K562 (cell line): Measurements from ENCODE around the gene PET117. TPM values are rescaled to one million over a fixed set of nuclear protein-coding genes. Genes with fewer than 3 reads are reported as not detected.

ENCODE experiments used
- ATAC-seq: fragments of 200-7000 bp; cut with Tn5 transposase; 3 replicates; pipeline ENCODE4 v1.9.1; 2020; ENCODE audit warnings: moderate library complexity
- Bru-seq: library from RNA; stranded (reverse); fragments of 400-500 nt; gene quantifications from one replicate; lab custom pipeline; 2021; lab: Mats Ljungman, UMichigan
- BruChase-seq, 2 experiments: library from RNA; stranded (reverse); fragments of 400-500 nt; gene quantifications; one replicate each; lab custom pipeline; 2021; lab: Mats Ljungman, UMichigan
- BruUV-seq: library from RNA; stranded (reverse); fragments of 400-500 nt; replicated peaks from 2 replicates; lab custom pipeline; 2021; lab: Mats Ljungman, UMichigan
- CTCF ChIA-PET: fragments of 300-600 bp; formaldehyde crosslinking; extraction: SDS; loops from one replicate; lab custom pipeline; 2021; ENCODE audit warnings: low intra/inter-chr PET ratio; lab: Yijun Ruan, JAX
- POLR2A ChIA-PET: fragments of 300-600, 350-650 bp; sonication (Branson Sonifier 250); formaldehyde crosslinking; extraction: SDS; loops from one replicate; lab custom pipeline; 2021; ENCODE audit warnings: antibody characterized with exemption, inconsistent platforms; lab: Yijun Ruan, JAX
- DNase-seq, 4 experiments: peaks; one replicate each; pipeline versions ENCODE4 v3.0.0 to v3.0.0-alpha.2; 2011 to 2018; ENCODE audit warnings: low spot score in 3 of 4, mixed read lengths in 3 of 4; ENCODE audit errors: extremely low read depth in 1 of 4
- FAIRE-seq: peaks from 2 replicates; lab custom pipeline; 2011; peaks lifted over from hg19 to GRCh38; lab: Jason Lieb, UNC
- H2AFZ ChIP-seq: 2 replicates; pipeline ENCODE4 v1.6.0; 2011; ENCODE audit warnings: low read depth, low read length, control low read depth, inconsistent platforms
- H3K27ac ChIP-seq: fragments of 200-600 bp; 3 replicates; pipeline ENCODE4 v1.8.0; 2011; ENCODE audit warnings: low read depth, mild to moderate bottlenecking, control low read depth, inconsistent platforms, low read length, moderate library complexity, mixed read lengths; ENCODE audit errors: extremely low read depth
- H3K27me3 ChIP-seq, 2 experiments: fragments of 300-600 bp in 1 of 2; 2 replicates in 1 of 2; 3 replicates in 1 of 2; pipeline versions ENCODE4 v1.6.0 to v1.8.0; 2011; ENCODE audit warnings: inconsistent platforms in 2 of 2, low read length in 2 of 2, mild to moderate bottlenecking in 1 of 2, mixed read lengths in 1 of 2, moderate library complexity in 1 of 2; ENCODE audit not compliant: control insufficient read depth in 2 of 2, insufficient read depth in 2 of 2
- H3K36me3 ChIP-seq: fragments of 300-600 bp; 3 replicates; pipeline ENCODE4 v1.8.0; 2011; ENCODE audit warnings: mild to moderate bottlenecking, low read length, inconsistent platforms; ENCODE audit not compliant: control insufficient read depth, insufficient read depth
- H3K4me1 ChIP-seq, 2 experiments: fragments of 200-600 bp in 1 of 2; replicated peaks in 1 of 2; 2 replicates in 1 of 2; 3 replicates in 1 of 2; pipeline versions ENCODE4 v1.5.1 to v1.8.0; 2011; ENCODE audit warnings: inconsistent platforms in 2 of 2, low read length in 2 of 2, mild to moderate bottlenecking in 1 of 2, mixed read lengths in 1 of 2, moderate library complexity in 1 of 2; ENCODE audit not compliant: control insufficient read depth in 2 of 2, insufficient read depth in 2 of 2
- H3K4me2 ChIP-seq: 2 replicates; pipeline ENCODE4 v1.6.1; 2011; ENCODE audit warnings: low read length, control low read depth, inconsistent platforms, mixed read lengths; ENCODE audit not compliant: insufficient read depth
- H3K4me3 ChIP-seq: fragments of 200-600 bp; sonication (generic), shearing (Covaris generic); 2 replicates; pipeline ENCODE4 v1.5.1; 2016; ENCODE audit warnings: control low read depth, inconsistent platforms
- H3K79me2 ChIP-seq: fragments of 200-600 bp; 3 replicates; pipeline ENCODE4 v1.8.0; 2011; ENCODE audit warnings: low read length, inconsistent platforms; ENCODE audit not compliant: control insufficient read depth, insufficient read depth
- H3K9ac ChIP-seq, 2 experiments: 2 replicates each; pipeline versions ENCODE4 v1.6.0 to v1.6.1; 2011; ENCODE audit warnings: low read depth in 2 of 2, low read length in 2 of 2, control low read depth in 1 of 2, inconsistent platforms in 1 of 2, mild to moderate bottlenecking in 1 of 2, mixed read lengths in 1 of 2; ENCODE audit not compliant: insufficient read depth in 1 of 2
- H3K9me1 ChIP-seq: one replicate; pipeline ENCODE4 v1.6.0; 2011; ENCODE audit warnings: inconsistent platforms, mild to moderate bottlenecking, low read length, moderate library complexity; ENCODE audit not compliant: control insufficient read depth, insufficient read depth
- H3K9me3 ChIP-seq: replicated peaks from 2 replicates; pipeline ENCODE4 v1.5.1; 2011; ENCODE audit warnings: low read depth, low read length, inconsistent platforms; ENCODE audit not compliant: control insufficient read depth, insufficient read depth
- H4K20me1 ChIP-seq: replicated peaks from 2 replicates; pipeline ENCODE4 v1.6.1; 2011; ENCODE audit warnings: low read length, inconsistent platforms, mixed read lengths; ENCODE audit not compliant: control insufficient read depth, insufficient read depth
- DIDO1 ChIP-seq: fragments of 450-650 bp; IDR thresholded peaks from 2 replicates; pipeline ENCODE4 v1.6.1; 2016; ENCODE audit warnings: low read depth, missing biosample characterization, missing genetic modification characterization
- ETS1 ChIP-seq: conservative IDR thresholded peaks from 2 replicates; pipeline ENCODE4 v1.6.1; 2011; ENCODE audit warnings: low read depth, mild to moderate bottlenecking, low read length; ENCODE audit not compliant: control insufficient read depth
- HMG20B ChIP-seq: fragments of 250-450 bp; sonication (Bioruptor Pico); IDR thresholded peaks from 2 replicates; pipeline ENCODE4 v1.5.0; 2021; ENCODE audit warnings: mild to moderate bottlenecking
- HNRNPL ChIP-seq: fragments of 200-400 bp; formaldehyde crosslinking; IDR thresholded peaks from 2 replicates; pipeline ENCODE4 v1.6.1; 2017; ENCODE audit warnings: low read depth, mild to moderate bottlenecking, low read length
- HSF4 ChIP-seq: fragments of 250-450 bp; sonication (Bioruptor Pico); IDR thresholded peaks from 2 replicates; pipeline ENCODE4 v2.1.2; 2022; ENCODE audit warnings: mild to moderate bottlenecking, moderate library complexity, borderline replicate concordance
- IRF2 ChIP-seq: sonication (generic); formaldehyde crosslinking; IDR thresholded peaks from 2 replicates; pipeline ENCODE4 v1.8.1; 2022; ENCODE audit warnings: mild to moderate bottlenecking, missing genetic modification reagents
- KLF1 ChIP-seq: fragments of 450-650 bp; IDR thresholded peaks from 2 replicates; pipeline ENCODE4 v1.6.1; 2016; ENCODE audit warnings: missing genetic modification characterization, missing compliant biosample characterization
- POLR2AphosphoS5 ChIP-seq: IDR thresholded peaks from 2 replicates; pipeline ENCODE4 v1.6.1; 2011; ENCODE audit warnings: mild to moderate bottlenecking, low read depth, low read length, moderate library complexity; ENCODE audit not compliant: control insufficient read depth, insufficient read depth
- TEAD1 ChIP-seq, 2 experiments: fragments of 450-650 bp in 1 of 2; sonication (generic) in 1 of 2; formaldehyde crosslinking; IDR thresholded peaks; 2 replicates each; pipeline versions ENCODE4 v1.4.0 to v1.8.0; 2020 to 2022; ENCODE audit warnings: mild to moderate bottlenecking in 2 of 2, missing genetic modification reagents in 1 of 2
- WGBS: fragments of 100-300 bp; shearing (Covaris generic); methylation state at CpG from one replicate; pipeline ENCODE4 v1.1.6; 2016; ENCODE audit warnings: low coverage, mixed read lengths; ENCODE audit not compliant: insufficient coverage; ENCODE audit errors: missing lambda C conversion rate; 5-methylcytosine and 5-hydroxymethylcytosine counted together
- in situ Hi-C: fragments of 300-500 bp; cut with MboI; formaldehyde crosslinking; loops from 4 replicates; pipeline ENCODE4 v1.15.0; 2018; ENCODE audit warnings: inconsistent platforms, mixed read lengths
- intact Hi-C: fragments of 100-400 bp; cut with micrococcal nuclease; formaldehyde crosslinking; loops from 2 replicates; pipeline ENCODE4 v1.14.2; 2022
- long read RNA-seq, 3 experiments: library from polyadenylated mRNA in 2 of 3; library from RNA in 1 of 3; unstranded in 2 of 3; stranded (forward) in 1 of 3; transcript quantifications; one replicate each; pipeline ENCODE4 v2.0.0, GENCODE V29; 2019 to 2022
- polyA minus RNA-seq, 3 experiments: library from RNA; depleted of rRNA, polyadenylated mRNA; stranded (reverse); fragments of >200 nt; gene quantifications; 2 replicates each; pipeline ENCODE4 v1.2.3, GENCODE V29; 2011
- polyA plus RNA-seq, 8 experiments: library from polyadenylated mRNA; depleted of rRNA in 4 of 8; stranded (reverse) in 5 of 8; unstranded in 3 of 8; fragments of >200 nt; fragmentation: Nextera tagmentation in 2 of 8; fragmentation: Illumina TruSeq in 1 of 8; extraction: Ambion mirVana in 2 of 8; extraction: Trizol in 1 of 8; gene quantifications; 2 replicates each; pipeline versions ENCODE4 v1.2.1 to v1.2.3, GENCODE V29; 2011 to 2014; ENCODE audit warnings: inconsistent platforms in 1 of 8, missing spikeins in 1 of 8
- total RNA-seq, 7 experiments: library from RNA; depleted of rRNA in 6 of 7; stranded (reverse); fragments of >200 nt in 6 of 7; fragmentation: Illumina TruSeq in 2 of 7; extraction: Trizol in 2 of 7; gene quantifications; 2 replicates each; pipeline versions ENCODE4 v1.2.1 to v1.2.3, GENCODE V29; 2011 to 2021; ENCODE audit warnings: low replicate concordance in 1 of 7
- TF ChIP-seq, protein P1 (sequence below): fragments of 450-650 bp; formaldehyde crosslinking; IDR thresholded peaks from 2 replicates; pipeline ENCODE4 v1.4.0; 2020; ENCODE audit warnings: mild to moderate bottlenecking, moderate library complexity

The PET117 gene, protein sequence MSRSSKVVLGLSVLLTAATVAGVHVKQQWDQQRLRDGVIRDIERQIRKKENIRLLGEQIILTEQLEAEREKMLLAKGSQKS
- 3.8 and 9.8 TPM in 2 replicates for total RNA-seq (2011; cell fraction: chromatin; rRNA removed; ENCODE audit: low replicate concordance)
- total RNA-seq (2011; cell fraction: nucleolus; rRNA removed), result 0.83 and 2.5 TPM in 2 replicates
- total RNA-seq (2011; cell fraction: nucleoplasm; rRNA removed), result 4.0 TPM in 2 replicates
- total RNA-seq (2014; rRNA removed), result 10.4 and 12.4 TPM in 2 replicates
- total RNA-seq (2014; rRNA removed; fragmentation: Illumina TruSeq; extraction: Trizol), result 17.7 and 18.2 TPM in 2 replicates
- 11.7 and 13.3 TPM in 2 replicates for total RNA-seq (2015; rRNA removed; fragmentation: Illumina TruSeq; extraction: Trizol)
- total RNA-seq (2021), result 11.4 and 11.9 TPM in 2 replicates
- 8.5 and 14.4 TPM in 2 replicates for polyA plus RNA-seq (2011; rRNA removed)
- polyA plus RNA-seq (2011; cell fraction: cytosol; rRNA removed), result 3.0 and 6.3 TPM in 2 replicates
- 2.9 and 4.0 TPM in 2 replicates for polyA plus RNA-seq (2011; cell fraction: nucleus; rRNA removed)
- 8.8 and 11.3 TPM in 2 replicates for polyA plus RNA-seq (2012)
- 13.6 and 14.3 TPM in 2 replicates for polyA plus RNA-seq (2014; fragmentation: Illumina TruSeq; extraction: Trizol)
- 1 to 10 TPM; 7.1 to 7.7 TPM for polyA plus RNA-seq (2014; fragmentation: Nextera tagmentation; extraction: Ambion mirVana)
- 16.6 and 20.0 TPM in 2 replicates for polyA plus RNA-seq (2014; rRNA removed)
- polyA minus RNA-seq (2011; rRNA and poly(A)+ RNA removed), result 18.2 and 19.2 TPM in 2 replicates
- polyA minus RNA-seq (2011; cell fraction: cytosol; rRNA and poly(A)+ RNA removed), result 1.7 and 3.0 TPM in 2 replicates
- polyA minus RNA-seq (2011; cell fraction: nucleus; rRNA and poly(A)+ RNA removed), result 1.5 and 4.1 TPM in 2 replicates
- percentile 78 among the genes with signal in this experiment for Bru-seq, nascent RNA
- percentile 53 among the genes with signal in this experiment for BruChase-seq, experiment 1, labeled RNA remaining after a 2-hour chase
- percentile 51 among the genes with signal in this experiment for BruChase-seq, experiment 2, labeled RNA remaining after a 6-hour chase
- long read RNA-seq, experiment 1, transcript PET117-201 (2 exons, 1,141 nt), result major isoform, 40 of 52 reads
- long read RNA-seq, experiment 1, partial matches to known transcripts, result 12 of 52 reads
- long read RNA-seq, experiment 1, other reads (novel, unspliced or antisense), result 0 of 52 reads
- long read RNA-seq, experiment 2, transcript PET117-201 (2 exons, 1,141 nt), result major isoform, 7 of 8 reads
- long read RNA-seq, experiment 2, partial matches to known transcripts, result 0 of 8 reads
- long read RNA-seq, experiment 2, other reads (novel, unspliced or antisense), result 1 of 8 reads
- long read RNA-seq, experiment 3, transcript PET117-201 (2 exons, 1,141 nt), result major isoform, 7 of 7 reads
- long read RNA-seq, experiment 3, partial matches to known transcripts, result 0 of 7 reads
- long read RNA-seq, experiment 3, other reads (novel, unspliced or antisense), result 0 of 7 reads

GRCh38 chr20:18137412-18138265, at the start of gene PET117, which contains the start of gene KAT14:
Gene PET117, plus strand, starts transcription at chr20:18137863. Its CDS starts 93 bp downstream, at chr20:18137956.
Gene KAT14, plus strand, starts transcription at chr20:18137863. Its CDS starts 4,798 bp downstream, at chr20:18142661.
- peak within 1 kb of the TSS; percentile 88 for H3K4me2 ChIP-seq
- intact Hi-C loops (no loop called here), in situ Hi-C loops (no loop called here)
- H3K79me2 ChIP-seq, result peaks cover 23% of the 10 kb centered on the region
- peak; percentile 63 for FAIRE-seq
- ATAC-seq, result peak; percentile 95
- no peaks in the 10 kb centered on the region for H3K9me3 ChIP-seq
- peak within 1 kb of the TSS; percentile 97 for H3K4me3 ChIP-seq
- peaks cover 0 to 9% of the 10 kb centered on the region in 2 experiments; a peak in 3 of 5 replicates for H3K4me1 ChIP-seq
- DNase-seq, result peak; percentile 80 to 90 (median 80)
- H3K27ac ChIP-seq, result peak within 1 kb of the TSS; percentile 59
- no peaks in the 10 kb centered on the region for H3K27me3 ChIP-seq
- H3K9ac ChIP-seq, result peak within 1 kb of the TSS; percentile 76 to 97
- no TSS peak for BruUV-seq
- H4K20me1 ChIP-seq, result no peaks in the 10 kb centered on the region
- peaks cover 7% of the 10 kb centered on the region; the same call in 1 of the 3 replicates for H3K36me3 ChIP-seq
- H3K9me1 ChIP-seq, result no peaks in the 10 kb centered on the region
- CTCF ChIA-PET, result no interaction called here
- H2AFZ ChIP-seq, result peak within 1 kb of the TSS; percentile 93
- WGBS, result 12% methylated on average over 43 of the region's 87 CpGs
- POLR2A ChIA-PET, result interaction anchor here (0.6 to 1.2 kb wide), 4 partner anchors 12 to 29 kb away, joined by 3 to 5 read pairs (median 3); no protein-coding TSS in a partner anchor
- no peak for TF ChIP-seq IRF2 (CRISPR knock-in tag)
- no peak for TF ChIP-seq HSF4 (CRISPR knock-in tag)
- no peak for TF ChIP-seq HMG20B
- TF ChIP-seq KLF1 (tag), result no peak
- TF ChIP-seq HNRNPL, result no peak
- TF ChIP-seq, protein P1, sequence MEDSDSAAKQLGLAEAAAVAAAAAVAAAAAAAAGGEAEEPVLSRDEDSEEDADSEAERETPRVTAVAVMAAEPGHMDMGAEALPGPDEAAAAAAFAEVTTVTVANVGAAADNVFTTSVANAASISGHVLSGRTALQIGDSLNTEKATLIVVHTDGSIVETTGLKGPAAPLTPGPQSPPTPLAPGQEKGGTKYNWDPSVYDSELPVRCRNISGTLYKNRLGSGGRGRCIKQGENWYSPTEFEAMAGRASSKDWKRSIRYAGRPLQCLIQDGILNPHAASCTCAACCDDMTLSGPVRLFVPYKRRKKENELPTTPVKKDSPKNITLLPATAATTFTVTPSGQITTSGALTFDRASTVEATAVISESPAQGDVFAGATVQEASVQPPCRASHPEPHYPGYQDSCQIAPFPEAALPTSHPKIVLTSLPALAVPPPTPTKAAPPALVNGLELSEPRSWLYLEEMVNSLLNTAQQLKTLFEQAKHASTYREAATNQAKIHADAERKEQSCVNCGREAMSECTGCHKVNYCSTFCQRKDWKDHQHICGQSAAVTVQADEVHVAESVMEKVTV (CRISPR knock-in tag), result no peak
- peak; percentile 85 for TF ChIP-seq ETS1
- TF ChIP-seq POLR2AphosphoS5, result peak; percentile 48
- TF ChIP-seq TEAD1 (CRISPR knock-in tag; IDR thresholded peaks at IDR 0.05), result peak in 1 of 2 experiments; percentile 79; a peak in 1 of 4 replicates
- TF ChIP-seq DIDO1, result peak; percentile 39; the same call in 1 of the 2 replicates
